ENCODE measurements around the gene TTC3.
"Not testable (repeated sequence)": the region's sequence is repeated elsewhere in the genome, so short reads cannot be mapped to it uniquely, and the experiment has no call there.

Gene TTC3

DNA sequence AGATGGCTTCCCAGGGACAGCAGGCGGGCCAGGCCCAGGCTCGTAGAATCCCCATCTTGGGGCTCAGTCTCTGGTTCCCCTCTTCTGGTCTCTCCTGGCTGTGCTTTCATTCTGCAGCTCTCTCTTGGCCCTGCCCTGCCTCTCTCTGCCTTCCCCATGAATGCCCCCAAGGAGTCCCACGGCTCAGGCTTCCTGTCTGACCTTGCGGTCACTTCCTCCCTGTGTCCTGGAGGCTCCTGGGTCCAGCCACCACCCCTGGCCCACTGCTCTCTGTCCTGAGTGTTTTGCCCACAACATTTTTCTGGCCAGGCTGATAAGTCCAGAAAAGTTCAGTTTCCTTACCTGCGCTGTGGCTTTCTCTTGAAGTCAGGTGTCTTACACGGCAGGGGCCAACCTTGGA is 29.2 kb upstream of the TTC3 start:
- Histone ChIP-seq H3K4me1 (ENCODE audit: control insufficient read depth in 1 of 2, insufficient read depth in 2 of 2, low read length in 2 of 2) (no peaks in the 10 kb centered on the region), H3K36me3 (ENCODE audit: control insufficient read depth in 1 of 2, insufficient read depth in 2 of 2, low read length in 2 of 2) (no peaks in the 10 kb centered on the region), H3K27me3 (ENCODE audit: low read depth, low read length) (no peaks in the 10 kb centered on the region)

DNA sequence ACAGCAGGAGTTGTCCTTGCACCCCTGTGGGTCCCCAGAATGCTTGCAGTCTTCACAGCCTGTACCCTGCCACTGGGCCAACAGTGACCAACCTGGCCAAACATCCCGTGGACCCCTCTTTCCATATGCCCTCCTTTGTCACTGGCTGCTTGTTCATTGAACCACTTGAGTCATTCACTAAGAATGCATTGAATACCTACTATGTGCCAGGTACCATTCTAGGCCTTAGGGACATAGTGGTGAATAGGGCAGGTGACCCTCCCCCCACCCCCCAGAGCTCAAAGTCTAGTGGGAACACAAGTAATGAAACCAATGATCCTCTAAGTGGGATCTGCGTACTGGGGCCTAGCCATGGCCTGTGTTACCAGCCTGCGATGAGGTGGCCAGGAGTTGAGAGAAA is 28.4 kb upstream of the TTC3 start:
- Histone ChIP-seq H3K9me3 (ENCODE audit: control insufficient read depth in 1 of 2, low read length in 2 of 2) (no peaks in the 10 kb centered on the region), H3K36me3 (ENCODE audit: control insufficient read depth in 1 of 2, insufficient read depth in 2 of 2, low read length in 2 of 2) (no peaks in the 10 kb centered on the region), H3K4me3 (ENCODE audit: low read depth in 1 of 2, low read length in 2 of 2) (no peak overlapping the region), H3K27ac (ENCODE audit: low read length) (no peak overlapping the region), H3K27me3 (ENCODE audit: low read depth, low read length) (no peaks in the 10 kb centered on the region), H3K4me1 (ENCODE audit: control insufficient read depth in 1 of 2, insufficient read depth in 2 of 2, low read length in 2 of 2) (no peaks in the 10 kb centered on the region)

More for the DNA sequence above, 29.2 kb upstream of the TTC3 start:
- no peak overlapping the region for H3K4me3 ChIP-seq (ENCODE audit: low read depth in 1 of 2, low read length in 2 of 2)
- no peaks in the 10 kb centered on the region for H3K9me3 ChIP-seq (ENCODE audit: control insufficient read depth in 1 of 2, low read length in 2 of 2)
- no peak overlapping the region for H3K27ac ChIP-seq (ENCODE audit: low read length)

DNA sequence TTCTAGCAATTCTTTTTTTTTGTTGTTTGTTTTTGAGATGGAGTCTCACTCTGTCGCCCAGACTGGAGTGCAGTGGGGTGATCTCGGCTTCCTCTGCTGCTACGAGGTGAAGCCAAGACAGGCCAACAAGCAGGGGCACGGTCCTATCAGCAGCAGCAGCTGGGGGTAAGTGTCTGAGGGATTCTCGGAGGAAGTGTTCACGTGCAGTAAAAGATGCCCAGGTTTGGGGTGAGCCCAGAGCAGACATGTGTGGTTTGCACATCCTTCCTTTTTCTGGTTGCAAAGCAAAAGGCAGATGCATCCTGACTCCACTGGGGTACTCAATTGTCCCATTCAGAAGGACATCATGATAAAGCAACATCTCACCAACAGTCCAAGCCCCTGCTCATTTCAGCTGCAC is 27.9 kb upstream of the TTC3 start:
- H3K27ac ChIP-seq (ENCODE audit: low read length): no peak overlapping the region
- H3K9me3 ChIP-seq (ENCODE audit: control insufficient read depth in 1 of 2, low read length in 2 of 2): no peaks in the 10 kb centered on the region
- no peaks in the 10 kb centered on the region for H3K36me3 ChIP-seq (ENCODE audit: control insufficient read depth in 1 of 2, insufficient read depth in 2 of 2, low read length in 2 of 2)
- no peak overlapping the region for H3K4me3 ChIP-seq (ENCODE audit: low read depth in 1 of 2, low read length in 2 of 2)
- H3K27me3 ChIP-seq (ENCODE audit: low read depth, low read length): no peaks in the 10 kb centered on the region
- no peaks in the 10 kb centered on the region for H3K4me1 ChIP-seq (ENCODE audit: control insufficient read depth in 1 of 2, insufficient read depth in 2 of 2, low read length in 2 of 2)

DNA sequence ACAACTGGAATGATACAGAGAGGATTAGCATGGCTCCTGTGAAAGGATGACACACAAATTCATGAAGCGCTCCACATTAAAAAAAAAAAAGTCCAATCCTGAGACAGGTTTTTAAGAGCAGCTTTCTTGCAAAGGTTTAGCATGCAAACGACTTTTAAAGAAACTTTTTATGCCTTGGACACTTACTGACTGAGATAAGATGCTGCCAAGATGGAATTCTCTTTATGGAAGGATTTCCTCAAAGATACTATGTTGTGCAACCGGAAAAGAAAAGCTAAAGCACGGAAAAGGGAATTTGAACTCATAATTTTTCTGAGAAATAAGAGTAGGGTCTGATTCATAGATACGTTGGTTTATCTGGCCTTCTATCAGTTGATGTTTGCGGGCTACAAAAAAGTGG is 27.5 kb upstream of the TTC3 start:
- H3K27me3 ChIP-seq (ENCODE audit: low read depth, low read length): no peaks in the 10 kb centered on the region
- no peak overlapping the region for H3K4me3 ChIP-seq (ENCODE audit: low read depth in 1 of 2, low read length in 2 of 2)
- no peaks in the 10 kb centered on the region for H3K36me3 ChIP-seq (ENCODE audit: control insufficient read depth in 1 of 2, insufficient read depth in 2 of 2, low read length in 2 of 2)
- no peaks in the 10 kb centered on the region for H3K9me3 ChIP-seq (ENCODE audit: control insufficient read depth in 1 of 2, low read length in 2 of 2)
- H3K4me1 ChIP-seq (ENCODE audit: control insufficient read depth in 1 of 2, insufficient read depth in 2 of 2, low read length in 2 of 2): no peaks in the 10 kb centered on the region
- H3K27ac ChIP-seq (ENCODE audit: low read length): no peak overlapping the region

DNA sequence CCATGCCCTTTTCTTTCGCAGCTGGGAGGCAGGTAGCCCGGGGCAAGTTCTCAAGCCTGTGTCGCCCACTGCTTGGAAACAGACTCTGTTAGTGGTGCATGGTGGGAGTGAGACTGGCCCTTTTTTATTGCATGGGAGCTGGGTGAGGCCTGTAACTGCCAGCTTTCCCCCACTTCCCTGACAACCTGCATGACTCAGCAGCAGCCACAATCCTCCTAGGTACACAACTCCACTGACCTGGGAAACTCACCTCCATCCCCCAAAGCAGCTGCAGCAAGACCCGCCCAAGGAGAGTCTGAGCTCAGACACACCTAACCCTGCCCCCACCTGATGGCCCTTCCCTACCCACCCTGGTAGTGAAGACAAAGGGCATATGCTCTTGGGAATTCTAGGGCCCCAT is 26.0 kb upstream of the TTC3 start:
- no peaks in the 10 kb centered on the region for H3K36me3 ChIP-seq (ENCODE audit: control insufficient read depth in 1 of 2, insufficient read depth in 2 of 2, low read length in 2 of 2)
- no peak overlapping the region for H3K4me3 ChIP-seq (ENCODE audit: low read depth in 1 of 2, low read length in 2 of 2)
- H3K9me3 ChIP-seq (ENCODE audit: control insufficient read depth in 1 of 2, low read length in 2 of 2): no peaks in the 10 kb centered on the region
- H3K27ac ChIP-seq (ENCODE audit: low read length): no peak overlapping the region
- no peaks in the 10 kb centered on the region for H3K4me1 ChIP-seq (ENCODE audit: control insufficient read depth in 1 of 2, insufficient read depth in 2 of 2, low read length in 2 of 2)
- H3K27me3 ChIP-seq (ENCODE audit: low read depth, low read length): no peaks in the 10 kb centered on the region

DNA sequence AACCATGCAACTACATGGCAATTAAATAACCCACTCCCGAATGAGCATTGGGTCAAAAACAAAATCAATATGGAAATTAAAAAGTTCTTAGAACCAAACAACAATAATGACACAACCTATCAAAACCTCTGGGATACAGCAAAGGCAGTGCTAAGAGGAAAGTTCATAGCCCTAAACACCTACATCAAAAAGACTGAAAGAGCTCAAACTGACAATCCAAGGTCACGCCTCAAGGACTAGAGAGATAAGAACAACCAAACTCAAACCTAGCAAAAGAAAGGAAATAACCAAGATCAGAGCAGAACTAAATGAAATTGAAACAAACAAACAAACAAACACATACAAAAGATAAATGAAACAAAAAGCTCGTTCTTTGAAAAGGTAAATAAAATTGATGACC is 23.3 kb upstream of the TTC3 start:
- H3K4me3 ChIP-seq (ENCODE audit: low read depth in 1 of 2, low read length in 2 of 2); H3K9me3 ChIP-seq (ENCODE audit: control insufficient read depth in 1 of 2, low read length in 2 of 2); H3K36me3 ChIP-seq (ENCODE audit: control insufficient read depth in 1 of 2, insufficient read depth in 2 of 2, low read length in 2 of 2); H3K27ac ChIP-seq (ENCODE audit: low read length); H3K4me1 ChIP-seq (ENCODE audit: control insufficient read depth in 1 of 2, insufficient read depth in 2 of 2, low read length in 2 of 2); H3K27me3 ChIP-seq (ENCODE audit: low read depth, low read length): not testable (repeated sequence)

DNA sequence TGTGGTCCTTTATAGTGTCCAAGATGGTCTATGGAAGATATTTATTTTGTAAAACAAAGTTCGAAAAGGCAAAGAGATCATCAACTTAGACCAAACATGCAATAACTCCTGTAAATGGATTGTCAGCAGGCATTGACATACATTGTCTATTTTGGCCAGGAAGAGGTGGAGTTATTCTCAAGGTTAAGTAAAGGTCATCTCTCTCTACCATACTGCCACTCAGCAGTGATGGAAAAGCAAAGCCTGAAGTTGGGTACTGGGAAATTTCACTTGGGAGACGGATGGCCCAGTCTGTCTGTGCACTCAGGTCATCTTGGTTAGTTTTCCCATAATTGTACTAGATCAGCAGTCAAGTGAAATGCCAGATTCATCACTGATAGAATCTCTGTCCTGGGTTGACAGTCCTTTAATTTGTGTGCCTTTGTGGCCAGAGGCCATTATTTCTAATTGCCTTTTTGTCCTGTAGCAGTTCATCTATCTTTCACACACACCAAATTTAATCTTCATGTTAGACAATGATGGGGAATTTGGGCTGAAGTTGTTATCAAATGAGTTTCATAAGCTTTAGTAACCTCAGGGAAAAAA is 17.7 kb upstream of the TTC3 start:
- Histone ChIP-seq H3K27me3 (ENCODE audit: low read depth, low read length) (no peaks in the 10 kb centered on the region), H3K36me3 (ENCODE audit: control insufficient read depth in 1 of 2, insufficient read depth in 2 of 2, low read length in 2 of 2) (no peaks in the 10 kb centered on the region), H3K4me1 (ENCODE audit: control insufficient read depth in 1 of 2, insufficient read depth in 2 of 2, low read length in 2 of 2) (peaks cover 0 to 4% of the 10 kb centered on the region in 2 donors), H3K4me3 (ENCODE audit: low read depth in 1 of 2, low read length in 2 of 2) (no peak overlapping the region), H3K27ac (ENCODE audit: low read length) (no peak overlapping the region), H3K9me3 (ENCODE audit: control insufficient read depth in 1 of 2, low read length in 2 of 2) (no peaks in the 10 kb centered on the region)

DNA sequence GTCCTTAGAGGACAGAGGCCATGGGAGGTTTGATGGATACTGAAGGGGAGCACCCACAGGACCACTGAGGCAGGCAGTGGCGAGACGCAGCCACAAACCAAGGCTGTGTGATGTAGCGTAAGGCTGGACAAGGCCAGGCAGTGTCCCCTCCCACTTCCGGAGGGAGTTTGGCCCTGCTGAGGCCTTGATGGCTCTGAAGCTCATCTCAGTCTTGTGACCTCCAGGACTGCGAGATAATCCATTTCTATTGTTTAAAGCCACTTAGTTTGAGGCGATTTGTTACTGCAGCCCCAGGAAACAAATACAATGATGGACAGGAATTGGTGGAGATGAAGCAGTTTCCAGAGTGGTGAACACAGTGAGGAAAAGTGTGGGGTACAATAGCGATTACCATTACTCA is 15.4 kb upstream of the TTC3 start:
- peaks cover 0 to 4% of the 10 kb centered on the region in 2 donors for H3K36me3 ChIP-seq (ENCODE audit: control insufficient read depth in 1 of 2, insufficient read depth in 2 of 2, low read length in 2 of 2)
- peaks cover 0 to 11% of the 10 kb centered on the region in 2 donors for H3K4me1 ChIP-seq (ENCODE audit: control insufficient read depth in 1 of 2, insufficient read depth in 2 of 2, low read length in 2 of 2)
- H3K9me3 ChIP-seq (ENCODE audit: control insufficient read depth in 1 of 2, low read length in 2 of 2): no peaks in the 10 kb centered on the region
- no peaks in the 10 kb centered on the region for H3K27me3 ChIP-seq (ENCODE audit: low read depth, low read length)
- H3K4me3 ChIP-seq (ENCODE audit: low read depth in 1 of 2, low read length in 2 of 2): no peak overlapping the region
- H3K27ac ChIP-seq (ENCODE audit: low read length): no peak overlapping the region

DNA sequence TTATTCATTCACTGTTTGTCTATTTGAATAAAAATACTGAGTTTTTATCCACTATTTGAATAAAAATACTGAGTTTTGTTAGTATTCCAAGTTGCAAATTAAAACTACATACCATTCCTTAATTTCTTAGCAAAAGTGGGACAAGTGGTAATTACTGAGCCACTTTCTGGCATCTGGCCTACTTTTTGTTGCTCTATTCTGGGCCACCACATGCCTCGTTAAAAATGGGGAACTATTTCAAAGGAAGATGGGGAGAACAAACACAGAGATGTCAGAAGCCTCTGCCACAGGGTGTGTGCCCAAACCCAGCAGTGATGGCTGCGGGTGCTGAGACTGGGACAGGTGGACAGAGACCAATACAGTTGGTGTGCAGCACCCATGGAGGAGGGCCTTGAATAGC is 14.8 kb upstream of the TTC3 start:
- H3K27ac ChIP-seq (ENCODE audit: low read length): no peak overlapping the region

DNA sequence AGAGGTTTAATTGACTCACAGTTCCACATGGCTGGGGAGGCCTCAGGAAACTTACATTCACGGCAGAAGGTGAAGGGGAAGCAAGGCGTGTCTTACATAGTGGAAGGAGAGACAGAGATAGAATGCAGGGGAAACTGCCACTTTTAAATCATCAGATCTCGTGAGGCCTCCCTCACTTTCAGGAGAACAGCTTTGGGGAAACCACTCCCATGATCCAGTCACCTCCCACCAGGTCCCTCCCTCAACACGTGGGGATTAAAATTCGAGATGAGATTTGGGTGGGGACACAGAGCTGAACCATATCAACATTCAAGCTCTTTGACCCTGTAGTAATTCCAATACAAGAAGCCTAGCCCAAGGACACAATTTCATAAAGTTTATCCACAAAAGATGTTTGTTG is 13.9 kb upstream of the TTC3 start:
- Histone ChIP-seq H3K36me3 (ENCODE audit: control insufficient read depth in 1 of 2, insufficient read depth in 2 of 2, low read length in 2 of 2) (peaks cover 0 to 4% of the 10 kb centered on the region in 2 donors), H3K4me3 (ENCODE audit: low read depth in 1 of 2, low read length in 2 of 2) (no peak overlapping the region), H3K27ac (ENCODE audit: low read length) (no peak overlapping the region), H3K27me3 (ENCODE audit: low read depth, low read length) (no peaks in the 10 kb centered on the region), H3K4me1 (ENCODE audit: control insufficient read depth in 1 of 2, insufficient read depth in 2 of 2, low read length in 2 of 2) (peaks cover 0 to 11% of the 10 kb centered on the region in 2 donors), H3K9me3 (ENCODE audit: control insufficient read depth in 1 of 2, low read length in 2 of 2) (no peaks in the 10 kb centered on the region)

More for the DNA sequence above, 14.8 kb upstream of the TTC3 start:
- peaks cover 0 to 11% of the 10 kb centered on the region in 2 donors for H3K4me1 ChIP-seq (ENCODE audit: control insufficient read depth in 1 of 2, insufficient read depth in 2 of 2, low read length in 2 of 2)
- no peaks in the 10 kb centered on the region for H3K9me3 ChIP-seq (ENCODE audit: control insufficient read depth in 1 of 2, low read length in 2 of 2)
- H3K36me3 ChIP-seq (ENCODE audit: control insufficient read depth in 1 of 2, insufficient read depth in 2 of 2, low read length in 2 of 2): peaks cover 0 to 4% of the 10 kb centered on the region in 2 donors
- no peaks in the 10 kb centered on the region for H3K27me3 ChIP-seq (ENCODE audit: low read depth, low read length)
- no peak overlapping the region for H3K4me3 ChIP-seq (ENCODE audit: low read depth in 1 of 2, low read length in 2 of 2)

DNA sequence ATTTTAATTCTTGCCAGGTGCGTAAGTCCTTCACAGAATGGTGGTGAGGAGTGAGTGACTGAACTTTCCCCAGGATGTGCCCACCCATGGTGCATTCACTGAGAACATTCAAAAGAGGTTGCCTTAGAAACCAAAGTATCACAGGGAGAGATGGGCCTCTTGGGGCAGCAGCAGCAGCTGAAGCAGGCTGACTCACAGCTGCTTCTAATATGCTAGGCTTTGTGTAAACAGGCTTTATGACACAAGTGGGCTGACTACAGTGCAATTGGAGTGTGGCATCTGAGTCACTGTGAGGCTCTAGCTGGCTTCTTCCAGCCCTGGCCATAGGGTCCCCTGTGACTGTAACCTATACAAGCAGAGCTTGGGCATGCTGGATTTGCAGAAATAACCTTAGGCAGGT is 12.8 kb upstream of the TTC3 start:
- H3K4me3 ChIP-seq (ENCODE audit: low read depth in 1 of 2, low read length in 2 of 2): no peak overlapping the region
- H3K27me3 ChIP-seq (ENCODE audit: low read depth, low read length): no peaks in the 10 kb centered on the region
- H3K4me1 ChIP-seq (ENCODE audit: control insufficient read depth in 1 of 2, insufficient read depth in 2 of 2, low read length in 2 of 2): peaks cover 0 to 11% of the 10 kb centered on the region in 2 donors
- peaks cover 0 to 4% of the 10 kb centered on the region in 2 donors for H3K36me3 ChIP-seq (ENCODE audit: control insufficient read depth in 1 of 2, insufficient read depth in 2 of 2, low read length in 2 of 2)
- no peaks in the 10 kb centered on the region for H3K9me3 ChIP-seq (ENCODE audit: control insufficient read depth in 1 of 2, low read length in 2 of 2)
- peak overlapping the region; percentile 33 for H3K27ac ChIP-seq (ENCODE audit: low read length)

DNA sequence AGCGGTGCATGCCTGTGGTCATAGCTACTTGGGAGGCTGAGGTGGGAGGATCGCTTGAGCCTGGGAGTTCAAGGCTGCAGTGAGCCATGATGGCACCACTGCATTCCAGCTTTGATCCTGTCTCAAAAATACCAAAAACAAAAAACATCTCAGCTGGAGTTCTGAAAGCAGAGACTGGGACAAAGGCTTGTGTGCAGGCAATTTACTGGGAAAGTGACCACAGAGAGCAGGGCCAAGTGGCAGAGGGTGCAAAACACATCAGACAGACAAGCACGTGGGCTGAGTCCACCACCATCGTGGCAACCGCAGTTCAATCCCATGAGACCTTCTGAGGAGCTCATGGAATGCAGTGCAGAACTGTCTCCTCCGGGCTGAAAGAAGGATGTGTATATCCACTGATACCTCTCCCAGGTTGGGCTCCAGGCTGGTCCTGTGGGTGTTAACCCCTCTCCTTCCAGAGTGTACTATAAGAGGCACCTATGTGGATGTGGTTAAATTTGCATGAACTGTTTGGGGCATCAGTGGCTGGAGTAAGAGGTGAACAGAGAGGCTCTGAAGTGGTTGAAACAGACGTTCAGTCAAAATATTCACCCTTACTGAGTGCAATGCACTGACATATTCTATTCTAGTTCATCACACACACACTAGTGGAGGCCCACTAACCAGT is 11.0 kb upstream of the TTC3 start:
- Histone ChIP-seq H3K27me3 (ENCODE audit: low read depth, low read length) (no peaks in the 10 kb centered on the region), H3K4me1 (ENCODE audit: control insufficient read depth in 1 of 2, insufficient read depth in 2 of 2, low read length in 2 of 2) (peaks cover 0 to 11% of the 10 kb centered on the region in 2 donors), H3K36me3 (ENCODE audit: control insufficient read depth in 1 of 2, insufficient read depth in 2 of 2, low read length in 2 of 2) (peaks cover 0 to 7% of the 10 kb centered on the region in 2 donors), H3K9me3 (ENCODE audit: control insufficient read depth in 1 of 2, low read length in 2 of 2) (no peaks in the 10 kb centered on the region), H3K27ac (ENCODE audit: low read length) (no peak overlapping the region), H3K4me3 (ENCODE audit: low read depth in 1 of 2, low read length in 2 of 2) (no peak overlapping the region)

Measured in muscle layer of duodenum (tissue), 2 donors.